ENCODE data around the gene IFTAP. TPM values are rescaled to one million over a fixed set of nuclear protein-coding genes. Genes with fewer than 3 reads are reported as not detected.

The IFTAP gene
- total RNA-seq, 4 donors from 2014 or later, result 9.5 to 25.2 (median 16.8) TPM

DNA sequence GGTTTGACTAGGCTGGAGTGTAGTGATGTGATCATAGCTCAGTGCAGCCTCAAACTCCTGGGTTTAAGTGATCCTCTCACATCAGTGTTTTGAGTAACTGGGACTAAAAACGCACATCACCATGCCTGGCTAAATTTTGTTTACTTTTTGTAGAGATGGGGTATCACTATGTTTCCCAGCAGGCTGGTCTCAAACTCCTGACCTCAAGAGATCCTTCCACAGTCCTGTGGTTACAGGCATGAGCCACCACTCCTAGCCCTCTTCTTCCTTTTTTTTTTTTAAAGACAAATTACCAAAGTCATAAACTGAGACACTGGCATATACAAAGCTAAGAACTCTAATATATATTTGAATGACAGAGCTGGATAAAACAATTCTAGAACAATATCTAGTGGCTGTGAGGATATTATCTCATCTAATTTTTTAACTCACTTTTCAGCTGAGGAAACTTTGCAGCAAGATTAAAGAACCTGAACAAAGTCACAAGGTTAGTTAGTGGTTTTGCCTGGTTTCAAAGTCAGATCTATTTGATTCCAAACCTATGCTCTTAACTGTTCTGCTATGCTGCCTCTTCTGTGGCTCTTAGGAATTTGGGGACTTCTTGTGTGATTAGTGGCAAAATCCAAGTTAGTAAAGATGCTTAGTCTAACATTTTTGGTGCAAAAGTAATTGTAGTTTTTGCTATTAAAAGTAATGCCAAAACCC, 99.0 kb downstream of the IFTAP start:
- no peak for ATAC-seq (ENCODE audit: low FRiP score)
- TF ChIP-seq CTCF (IDR thresholded peaks at IDR 0.05), result no peak
- no peak for DNase-seq (ENCODE audit: low spot score)

- no peak for DNase-seq (ENCODE audit: low spot score)
These were observed 100.8 kb downstream of the IFTAP start for GRCh38 chr11:36695111-36695510.

DNA sequence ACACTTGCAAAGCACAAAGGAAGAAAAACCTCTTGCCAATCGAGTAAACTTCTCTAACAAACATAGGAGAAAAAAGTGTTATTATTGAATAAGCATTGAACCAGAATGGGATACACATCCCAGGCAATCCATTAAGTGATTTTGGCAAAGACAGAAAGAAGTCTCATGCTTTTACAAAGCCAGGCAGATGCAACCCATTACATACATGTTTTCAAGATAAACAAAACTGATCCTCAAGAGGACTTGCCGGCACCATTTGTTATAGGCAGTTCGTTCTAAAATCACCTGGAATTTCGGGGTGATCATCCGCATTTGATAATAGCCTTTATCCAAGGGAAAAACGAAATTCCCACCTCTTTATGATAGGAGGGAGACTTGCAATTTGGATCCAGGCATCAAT, 101.3 kb downstream of the IFTAP start:
- no peak for TF ChIP-seq CTCF (IDR thresholded peaks at IDR 0.05)
- ATAC-seq (ENCODE audit: low FRiP score) (no peak), DNase-seq (ENCODE audit: low spot score) (no peak)

More at GRCh38 chr11:36695111-36695510, 100.8 kb downstream of the IFTAP start:
- ATAC-seq (ENCODE audit: low FRiP score), result no peak
- TF ChIP-seq CTCF (IDR thresholded peaks at IDR 0.05), result no peak

- DNase-seq (ENCODE audit: low spot score) (no peak), ATAC-seq (ENCODE audit: low FRiP score) (no peak)
- TF ChIP-seq CTCF (IDR thresholded peaks at IDR 0.05), result no peak
These were observed 102.2 kb downstream of the IFTAP start for GRCh38 chr11:36696550-36696949.

GRCh38 chr11:36699271-36699670, 105.0 kb downstream of the IFTAP start:
- ATAC-seq (ENCODE audit: low FRiP score), result no peak
- DNase-seq (ENCODE audit: low spot score), result no peak
- no peak for TF ChIP-seq CTCF (IDR thresholded peaks at IDR 0.05)

DNA sequence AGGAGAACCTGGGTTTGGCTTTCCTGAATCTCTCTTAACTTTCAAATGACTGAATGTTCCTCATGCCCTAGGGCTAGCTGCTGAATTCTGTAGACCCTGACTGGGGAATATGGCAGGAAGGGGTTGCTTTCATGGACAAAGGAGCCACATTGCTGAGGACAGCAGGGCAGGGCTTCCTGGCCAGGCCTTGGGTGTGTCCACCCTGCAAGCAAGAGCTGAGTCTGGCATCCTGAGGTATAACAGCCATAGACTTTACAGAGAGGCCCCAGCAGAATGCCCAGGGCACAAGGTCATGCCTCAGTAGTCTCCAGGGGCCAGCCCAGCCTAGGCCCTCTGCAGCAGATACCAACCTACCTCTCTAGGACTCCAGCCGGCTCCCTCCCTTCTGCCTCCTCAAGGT, 105.9 kb downstream of the IFTAP start:
- ATAC-seq (ENCODE audit: low FRiP score) (no peak), DNase-seq (ENCODE audit: low spot score) (no peak)
- TF ChIP-seq CTCF (IDR thresholded peaks at IDR 0.05), result no peak

- DNase-seq (ENCODE audit: low spot score), result no peak
- no peak for ATAC-seq (ENCODE audit: low FRiP score)
These were observed 108.2 kb downstream of the IFTAP start for GRCh38 chr11:36702330-36703054.

More at GRCh38 chr11:36702330-36703054, 108.2 kb downstream of the IFTAP start:
- TF ChIP-seq CTCF (IDR thresholded peaks at IDR 0.05), result peak in 1 of 3 donors; percentile 15

Measured in omental fat pad (tissue), 4 donors.